HG03196 (cell line): ENCODE measurements around the gene ANP32D.
"Not testable (repeated sequence)": the region's sequence is repeated elsewhere in the genome, so short reads cannot be mapped to it uniquely, and the experiment has no call there.

ENCODE experiments used
- ATAC-seq: cut with Tn5 transposase; IDR thresholded peaks from one replicate; pipeline ENCODE4 v1.9.1; 2021; ENCODE audit not compliant: unreplicated experiment

Gene ANP32D

GRCh38 chr12:48500281-48500680 lies 27.9 kb downstream of the ANP32D start:
- ATAC-seq, result not testable (repeated sequence)

DNA sequence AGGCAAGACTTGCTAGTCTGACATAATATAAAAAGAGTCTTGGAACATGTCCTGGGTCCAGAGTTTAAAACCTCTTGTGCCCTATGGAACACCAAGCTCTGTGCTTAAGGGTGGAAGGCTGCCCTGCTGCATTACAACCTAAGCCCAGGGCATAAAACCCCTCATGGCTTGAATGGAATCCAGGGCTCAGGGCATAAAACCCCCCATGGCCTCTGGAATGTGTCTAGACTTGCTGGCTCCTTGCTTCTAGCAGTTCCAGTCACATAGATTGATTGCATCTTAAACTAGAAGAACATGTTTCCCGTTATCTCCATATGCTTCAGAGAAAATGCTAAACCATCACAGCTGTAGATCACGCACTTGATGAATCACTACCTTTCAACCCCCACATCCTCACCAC lies 34.5 kb downstream of the ANP32D start:
- not testable (repeated sequence) for ATAC-seq

- ATAC-seq, result no peak
These were observed 36.6 kb downstream of the ANP32D start for GRCh38 chr12:48508987-48509386.

GRCh38 chr12:48510111-48510510 lies 37.8 kb downstream of the ANP32D start:
- no peak for ATAC-seq

DNA sequence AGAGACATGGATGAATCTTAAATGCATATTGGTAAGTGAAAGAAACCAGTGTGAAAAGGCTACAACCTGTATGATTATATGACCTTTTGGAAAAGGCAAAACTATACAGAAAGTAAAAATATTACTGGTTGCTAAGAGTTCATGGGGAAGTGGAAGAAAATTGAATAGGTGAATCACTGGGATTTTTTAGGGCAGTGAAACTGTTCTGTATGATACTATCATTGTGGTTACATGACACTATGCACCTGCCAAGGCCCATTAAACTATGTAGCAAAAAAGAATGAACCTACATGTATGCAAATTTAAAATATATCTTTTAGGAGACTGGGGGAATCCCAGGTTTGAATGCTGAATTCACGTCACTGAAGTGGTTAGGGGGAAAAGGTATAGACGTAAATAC lies 40.5 kb downstream of the ANP32D start:
- ATAC-seq, result peak; percentile 88

DNA sequence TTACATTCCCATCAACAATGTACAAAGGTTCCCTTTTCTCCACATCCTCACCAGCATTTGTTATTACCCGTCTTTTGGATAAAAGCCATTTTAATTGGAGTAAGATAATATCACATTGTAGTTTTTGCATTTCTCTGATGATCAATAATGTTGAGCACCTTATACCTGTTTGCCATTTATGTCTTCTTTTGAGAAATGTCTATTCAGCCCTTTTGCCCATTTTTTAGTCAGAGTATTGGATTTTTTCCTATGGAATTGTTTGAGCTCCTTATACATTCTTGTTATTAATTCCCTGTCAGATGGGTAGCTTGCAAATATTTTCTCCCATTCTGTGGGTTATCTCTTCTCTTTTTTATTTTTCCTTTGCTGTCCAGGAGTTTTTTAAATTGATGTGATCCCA lies 42.4 kb downstream of the ANP32D start:
- no peak for ATAC-seq

DNA sequence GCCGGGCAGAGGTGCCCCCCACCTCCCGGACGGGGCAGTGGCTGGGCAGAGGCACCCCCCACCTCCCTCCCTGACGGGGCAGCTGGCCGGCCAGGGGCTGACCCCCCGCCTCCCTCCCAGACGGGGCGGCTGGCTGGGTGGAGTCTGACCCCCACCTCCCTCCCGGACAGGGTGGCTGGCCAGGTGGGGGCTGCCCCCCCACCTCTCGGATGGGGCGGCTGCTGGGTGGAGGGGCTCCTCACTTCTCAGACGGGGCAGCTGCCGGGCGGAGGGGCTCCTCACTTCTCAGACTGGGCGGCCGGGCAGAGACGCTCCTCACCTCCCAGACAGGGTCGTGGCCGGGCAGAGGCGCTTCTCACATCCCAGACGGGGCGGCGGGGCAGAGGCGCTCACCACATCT lies 48.0 kb downstream of the ANP32D start:
- not testable (repeated sequence) for ATAC-seq
